ENCODE data around the gene OBP2A.
"Not testable (repeated sequence)": the region's sequence is repeated elsewhere in the genome, so short reads cannot be mapped to it uniquely, and the experiment has no call there.

OBP2A gene

GRCh38 chr9:135531096-135531495 is 14.8 kb upstream of the OBP2A start:
- no peak for TF ChIP-seq CTCF (IDR thresholded peaks at IDR 0.05; ENCODE audit: borderline replicate concordance, insufficient read depth, low read depth, low read length)
- no peak overlapping the region for H3K4me3 ChIP-seq (ENCODE audit: low read depth, low read length)

GRCh38 chr9:135533113-135533512 is 12.8 kb upstream of the OBP2A start:
- no peak overlapping the region for H3K4me3 ChIP-seq (ENCODE audit: low read depth, low read length)
- no peak for TF ChIP-seq CTCF (IDR thresholded peaks at IDR 0.05; ENCODE audit: borderline replicate concordance, insufficient read depth, low read depth, low read length)

GRCh38 chr9:135533674-135534073 is 12.3 kb upstream of the OBP2A start:
- TF ChIP-seq CTCF (IDR thresholded peaks at IDR 0.05; ENCODE audit: borderline replicate concordance, insufficient read depth, low read depth, low read length): no peak
- H3K4me3 ChIP-seq (ENCODE audit: low read depth, low read length): no peak overlapping the region

GRCh38 chr9:135534192-135534711 is 11.7 kb upstream of the OBP2A start:
- not testable (repeated sequence) for H3K4me3 ChIP-seq (ENCODE audit: low read depth, low read length)

GRCh38 chr9:135534826-135535225 is 11.1 kb upstream of the OBP2A start:
- not testable (repeated sequence) for H3K4me3 ChIP-seq (ENCODE audit: low read depth, low read length)

GRCh38 chr9:135535631-135536030 is 10.3 kb upstream of the OBP2A start:
- H3K4me3 ChIP-seq (ENCODE audit: low read depth, low read length): not testable (repeated sequence)

GRCh38 chr9:135536216-135536615 is 9.7 kb upstream of the OBP2A start:
- H3K4me3 ChIP-seq (ENCODE audit: low read depth, low read length): no peak overlapping the region
- no peak for TF ChIP-seq CTCF (IDR thresholded peaks at IDR 0.05; ENCODE audit: borderline replicate concordance, insufficient read depth, low read depth, low read length)

- not testable (repeated sequence) for H3K4me3 ChIP-seq (ENCODE audit: low read depth, low read length)
Observed at GRCh38 chr9:135543262-135543894, 2.5 kb upstream of the OBP2A start.

- no peak overlapping the region for H3K4me3 ChIP-seq (ENCODE audit: low read depth, low read length)
- TF ChIP-seq CTCF (IDR thresholded peaks at IDR 0.05; ENCODE audit: borderline replicate concordance, insufficient read depth, low read depth, low read length): no peak
Observed at GRCh38 chr9:135544981-135545635, 818 bp upstream of the OBP2A start.

GRCh38 chr9:135546792-135547617 is 1.1 kb downstream of the OBP2A start:
- not testable (repeated sequence) for H3K4me3 ChIP-seq (ENCODE audit: low read depth, low read length)

All from GM12875 (cell line).